OCI-LY1 (cell line): ENCODE data around the gene ALOX5.
"Not testable (repeated sequence)": the region's sequence is repeated elsewhere in the genome, so short reads cannot be mapped to it uniquely, and the experiment has no call there.

ENCODE experiments used
- H2AFZ ChIP-seq: fragments of 200-600 bp; sonication (generic), shearing (Covaris generic); 2 replicates; pipeline ENCODE4 v1.6.0; 2014; ENCODE audit warnings: antibody characterized with exemption, mild to moderate bottlenecking, low read length
- H3F3A ChIP-seq: fragments of 200-600 bp; sonication (generic), shearing (Covaris generic); 2 replicates; pipeline ENCODE4 v1.6.0; 2014; ENCODE audit warnings: mild to moderate bottlenecking, antibody characterized with exemption, low read length, moderate library complexity; ENCODE audit not compliant: insufficient read depth
- H3K27ac ChIP-seq: fragments of 200-600 bp; sonication (generic); 2 replicates; pipeline ENCODE4 v1.5.1; 2014; ENCODE audit warnings: low read length, mixed run types, mild to moderate bottlenecking, low read depth; ENCODE audit not compliant: poor library complexity, severe bottlenecking
- H3K27me3 ChIP-seq: fragments of 200-600 bp; sonication (generic); 2 replicates; pipeline ENCODE4 v1.6.0; 2014; ENCODE audit warnings: antibody characterized with exemption, mild to moderate bottlenecking, low read length, moderate library complexity; ENCODE audit not compliant: insufficient read depth
- H3K36me3 ChIP-seq: fragments of 200-600 bp; sonication (generic); 2 replicates; pipeline ENCODE4 v1.6.1; 2014; ENCODE audit warnings: mild to moderate bottlenecking, antibody characterized with exemption, low read length, moderate library complexity, mixed read lengths; ENCODE audit not compliant: insufficient read depth
- H3K4me1 ChIP-seq: fragments of 200-600 bp; sonication (generic); 2 replicates; pipeline ENCODE4 v1.5.1; 2014; ENCODE audit warnings: mild to moderate bottlenecking, low read length, moderate library complexity; ENCODE audit not compliant: insufficient read depth, severe bottlenecking
- H3K4me2 ChIP-seq: fragments of 200-600 bp; sonication (generic), shearing (Covaris generic); 2 replicates; pipeline ENCODE4 v1.6.1; 2014; ENCODE audit warnings: low read length
- H3K4me3 ChIP-seq: fragments of 200-600 bp; sonication (generic); 2 replicates; pipeline ENCODE4 v1.5.1; 2014; ENCODE audit warnings: low read length, low read depth, mild to moderate bottlenecking, mixed read lengths; ENCODE audit not compliant: poor library complexity, severe bottlenecking
- H3K79me2 ChIP-seq: fragments of 200-600 bp; shearing (Covaris generic); 2 replicates; pipeline ENCODE4 v1.6.1; 2016; ENCODE audit warnings: mixed run types, low read length, mixed read lengths; ENCODE audit not compliant: insufficient read depth
- H3K9ac ChIP-seq: fragments of 200-600 bp; sonication (generic), shearing (Covaris generic); 2 replicates; pipeline ENCODE4 v1.6.1; 2014; ENCODE audit warnings: mild to moderate bottlenecking, low read length, mixed read lengths
- H3K9me2 ChIP-seq: fragments of 200-600 bp; sonication (generic), shearing (Covaris generic); 2 replicates; pipeline ENCODE4 v1.6.1; 2014; ENCODE audit warnings: low read depth, mild to moderate bottlenecking, low read length, mixed read lengths
- H3K9me3 ChIP-seq: fragments of 200-600 bp; shearing (Covaris generic); 2 replicates; pipeline ENCODE4 v1.6.1; 2014; ENCODE audit warnings: low read length, mixed read lengths
- H4K20me1 ChIP-seq: fragments of 200-600 bp; sonication (generic), shearing (Covaris generic); 2 replicates; pipeline ENCODE4 v1.6.0; 2016; ENCODE audit warnings: mild to moderate bottlenecking, low read length; ENCODE audit not compliant: insufficient read depth
- CTCF ChIP-seq: fragments of 200-600 bp; sonication (generic), shearing (Covaris generic); IDR thresholded peaks from 2 replicates; pipeline ENCODE4 v1.5.1; 2017; ENCODE audit warnings: mild to moderate bottlenecking, antibody characterized with exemption, low read length, moderate library complexity, mixed read lengths
- EZH2 ChIP-seq: fragments of 200-600 bp; sonication (generic), shearing (Covaris generic); IDR thresholded peaks from 2 replicates; pipeline ENCODE4 v1.8.0; 2017; ENCODE audit warnings: borderline replicate concordance, mixed run types, mild to moderate bottlenecking, antibody characterized with exemption, low read length, moderate library complexity, mixed read lengths

Gene ALOX5

GRCh38 chr10:45367643-45368042, 6.4 kb upstream of the ALOX5 start:
- H3K9ac ChIP-seq, H3K9me3 ChIP-seq, H4K20me1 ChIP-seq, H3K9me2 ChIP-seq, H3F3A ChIP-seq, H3K27me3 ChIP-seq, H2AFZ ChIP-seq: not testable (repeated sequence)
- H3K4me2 ChIP-seq, result peak overlapping the region; percentile 95
- H3K4me1 ChIP-seq, result peaks cover 48% of the 10 kb centered on the region
- peak overlapping the region; percentile 100 for H3K27ac ChIP-seq
- peaks cover 47% of the 10 kb centered on the region for H3K79me2 ChIP-seq
- peak overlapping the region; percentile 98 for H3K4me3 ChIP-seq
- H3K36me3 ChIP-seq, result peaks cover 13% of the 10 kb centered on the region

- Histone ChIP-seq H3F3A (peaks cover 6% of the 10 kb centered on the region; the same call in 1 of the 2 replicates), H4K20me1 (no peaks in the 10 kb centered on the region), H3K36me3 (peaks cover 13% of the 10 kb centered on the region), H2AFZ (no peak overlapping the region), H3K4me3 (peak overlapping the region; percentile 98), H3K27me3 (no peaks in the 10 kb centered on the region), H3K27ac (peak overlapping the region; percentile 100), H3K9ac (peak overlapping the region; percentile 92), H3K9me2 (no peaks in the 10 kb centered on the region), H3K4me2 (peak overlapping the region; percentile 95), H3K4me1 (peaks cover 48% of the 10 kb centered on the region), H3K9me3 (no peaks in the 10 kb centered on the region), H3K79me2 (peaks cover 52% of the 10 kb centered on the region)
- TF ChIP-seq EZH2 (no peak), CTCF (no peak)
These were observed 5.8 kb upstream of the ALOX5 start for GRCh38 chr10:45368181-45368580.

GRCh38 chr10:45370202-45370955, 3.6 kb upstream of the ALOX5 start:
- no peaks in the 10 kb centered on the region for H3K9me3 ChIP-seq
- H2AFZ ChIP-seq, result no peak overlapping the region
- peaks cover 64% of the 10 kb centered on the region for H3K79me2 ChIP-seq
- H3K9me2 ChIP-seq, result no peaks in the 10 kb centered on the region
- H3K4me3 ChIP-seq, result peak overlapping the region; percentile 98
- H4K20me1 ChIP-seq, result no peaks in the 10 kb centered on the region
- H3K4me2 ChIP-seq, result peak overlapping the region; percentile 95
- peaks cover 48% of the 10 kb centered on the region for H3K4me1 ChIP-seq
- H3K27me3 ChIP-seq, result no peaks in the 10 kb centered on the region
- H3F3A ChIP-seq, result peaks cover 6% of the 10 kb centered on the region; the same call in 1 of the 2 replicates
- TF ChIP-seq CTCF (no peak), EZH2 (no peak)
- peak overlapping the region; percentile 100 for H3K27ac ChIP-seq
- H3K36me3 ChIP-seq, result peaks cover 26% of the 10 kb centered on the region
- H3K9ac ChIP-seq, result peak overlapping the region; percentile 93

GRCh38 chr10:45371560-45371959, 2.5 kb upstream of the ALOX5 start:
- Histone ChIP-seq H3F3A (peaks cover 6% of the 10 kb centered on the region; the same call in 1 of the 2 replicates), H3K9ac (peak overlapping the region; percentile 93), H3K79me2 (peaks cover 74% of the 10 kb centered on the region), H3K9me3 (no peaks in the 10 kb centered on the region), H3K4me3 (peak overlapping the region; percentile 98), H3K4me1 (peaks cover 58% of the 10 kb centered on the region), H3K4me2 (peak overlapping the region; percentile 95), H3K27me3 (no peaks in the 10 kb centered on the region), H3K9me2 (no peaks in the 10 kb centered on the region), H2AFZ (no peak overlapping the region), H4K20me1 (no peaks in the 10 kb centered on the region), H3K36me3 (peaks cover 35% of the 10 kb centered on the region), H3K27ac (peak overlapping the region; percentile 100)
- TF ChIP-seq EZH2 (no peak), CTCF (no peak)
